ENCODE results near the gene CST3.

CST3 gene

GRCh38 chr20:23603321-23603720, 34.4 kb downstream of the CST3 start:
- Histone ChIP-seq H3K79me2 (ENCODE audit: insufficient read depth, low read length) (no peaks in the 10 kb centered on the region), H3K4me1 (ENCODE audit: insufficient read depth, low read length) (0 out of 2 replicates have a peak, but pooled peaks cover 3% of the 10 kb centered on the region), H3K27ac (ENCODE audit: low read length) (no peak overlapping the region), H2AFZ (ENCODE audit: low read depth, low read length) (no peak overlapping the region), H3K4me3 (ENCODE audit: low read depth in 1 of 2, low read length in 2 of 2) (no peak overlapping the region), H3K4me2 (ENCODE audit: insufficient read depth, low read length) (no peak overlapping the region), H3K9me3 (ENCODE audit: insufficient read depth, low read length, severe bottlenecking) (no peaks in the 10 kb centered on the region), H3K27me3 (ENCODE audit: insufficient read depth, low read length, poor library complexity) (peaks cover 49% of the 10 kb centered on the region), H3K36me3 (ENCODE audit: insufficient read depth, low read length) (no peaks in the 10 kb centered on the region), H4K20me1 (ENCODE audit: insufficient read depth, low read length) (no peaks in the 10 kb centered on the region), H3K9ac (ENCODE audit: low read depth, low read length) (no peak overlapping the region)
- no peak for ATAC-seq (ENCODE audit: insufficient read depth, low read depth)
- no peak for DNase-seq
- TF ChIP-seq EZH2 (IDR thresholded peaks at IDR 0.05; ENCODE audit: borderline replicate concordance, low read depth, low read length, severe bottlenecking), result no peak
- no peak for TF ChIP-seq CTCF (IDR thresholded peaks at IDR 0.05; ENCODE audit: borderline replicate concordance, extremely low read depth, low read length, poor library complexity, severe bottlenecking)

GRCh38 chr20:23602699-23603098, 35.1 kb downstream of the CST3 start:
- Histone ChIP-seq H3K4me1 (ENCODE audit: insufficient read depth, low read length) (0 out of 2 replicates have a peak, but pooled peaks cover 3% of the 10 kb centered on the region), H2AFZ (ENCODE audit: low read depth, low read length) (no peak overlapping the region), H3K4me2 (ENCODE audit: insufficient read depth, low read length) (no peak overlapping the region), H4K20me1 (ENCODE audit: insufficient read depth, low read length) (no peaks in the 10 kb centered on the region), H3K9me3 (ENCODE audit: insufficient read depth, low read length, severe bottlenecking) (no peaks in the 10 kb centered on the region), H3K27ac (ENCODE audit: low read length) (no peak overlapping the region), H3K27me3 (ENCODE audit: insufficient read depth, low read length, poor library complexity) (peaks cover 49% of the 10 kb centered on the region), H3K9ac (ENCODE audit: low read depth, low read length) (no peak overlapping the region), H3K36me3 (ENCODE audit: insufficient read depth, low read length) (no peaks in the 10 kb centered on the region), H3K4me3 (ENCODE audit: low read depth in 1 of 2, low read length in 2 of 2) (no peak overlapping the region), H3K79me2 (ENCODE audit: insufficient read depth, low read length) (no peaks in the 10 kb centered on the region)
- DNase-seq (no peak), ATAC-seq (ENCODE audit: insufficient read depth, low read depth) (no peak)
- TF ChIP-seq CTCF (IDR thresholded peaks at IDR 0.05; ENCODE audit: borderline replicate concordance, extremely low read depth, low read length, poor library complexity, severe bottlenecking) (no peak), EZH2 (IDR thresholded peaks at IDR 0.05; ENCODE audit: borderline replicate concordance, low read depth, low read length, severe bottlenecking) (no peak)

- 0 out of 2 replicates have a peak, but pooled peaks cover 3% of the 10 kb centered on the region for H3K4me1 ChIP-seq (ENCODE audit: insufficient read depth, low read length)
- DNase-seq, result no peak
- H3K4me2 ChIP-seq (ENCODE audit: insufficient read depth, low read length), result no peak overlapping the region
Measured at GRCh38 chr20:23602241-23602640, 35.5 kb downstream of the CST3 start.

More at GRCh38 chr20:23602241-23602640, 35.5 kb downstream of the CST3 start:
- Histone ChIP-seq H4K20me1 (ENCODE audit: insufficient read depth, low read length) (no peaks in the 10 kb centered on the region), H3K9ac (ENCODE audit: low read depth, low read length) (no peak overlapping the region), H3K36me3 (ENCODE audit: insufficient read depth, low read length) (no peaks in the 10 kb centered on the region), H3K27ac (ENCODE audit: low read length) (no peak overlapping the region), H3K79me2 (ENCODE audit: insufficient read depth, low read length) (no peaks in the 10 kb centered on the region), H3K4me3 (ENCODE audit: low read depth in 1 of 2, low read length in 2 of 2) (no peak overlapping the region), H3K27me3 (ENCODE audit: insufficient read depth, low read length, poor library complexity) (peaks cover 49% of the 10 kb centered on the region), H2AFZ (ENCODE audit: low read depth, low read length) (no peak overlapping the region), H3K9me3 (ENCODE audit: insufficient read depth, low read length, severe bottlenecking) (no peaks in the 10 kb centered on the region)
- no peak for TF ChIP-seq EZH2 (IDR thresholded peaks at IDR 0.05; ENCODE audit: borderline replicate concordance, low read depth, low read length, severe bottlenecking)
- TF ChIP-seq CTCF (IDR thresholded peaks at IDR 0.05; ENCODE audit: borderline replicate concordance, extremely low read depth, low read length, poor library complexity, severe bottlenecking), result no peak
- ATAC-seq (ENCODE audit: insufficient read depth, low read depth), result no peak

All from DND-41 (cell line).